HepG2 (cell line): ENCODE data around the gene GRM6. TPM values are rescaled to one million over a fixed set of nuclear protein-coding genes. Genes with fewer than 3 reads are reported as not detected.

Source experiments
- ATAC-seq: fragments of 200-7000 bp; cut with Tn5 transposase; 3 replicates; pipeline ENCODE4 v1.9.1; 2020; ENCODE audit warnings: mild to moderate bottlenecking, moderate library complexity
- BruUV-seq: library from RNA; stranded (reverse); fragments of 400-500 nt; replicated peaks from 2 replicates; lab custom pipeline; 2021; lab: Mats Ljungman, UMichigan
- CTCF ChIA-PET: fragments of 300-600 bp; formaldehyde crosslinking; extraction: SDS; loops from one replicate; lab custom pipeline; 2021; ENCODE audit warnings: low total read pairs, inconsistent platforms, low intra/inter-chr PET ratio; lab: Yijun Ruan, JAX
- POLR2A ChIA-PET: fragments of 350-600 bp; sonication (Branson Sonifier 250); formaldehyde crosslinking; loops from one replicate; lab custom pipeline; 2020; ENCODE audit warnings: antibody characterized with exemption, inconsistent platforms; lab: Yijun Ruan, JAX
- DNase-seq: peaks from one replicate; pipeline ENCODE4 v3.0.0-alpha.2; 2015; ENCODE audit warnings: low spot score
- FAIRE-seq: peaks from 3 replicates; lab custom pipeline; 2011; peaks lifted over from hg19 to GRCh38; lab: Jason Lieb, UNC
- H2AFZ ChIP-seq: one replicate; pipeline ENCODE4 v1.6.1; 2011; ENCODE audit warnings: low read length, inconsistent platforms
- H3K27ac ChIP-seq: fragments of 300-600 bp; 3 replicates; pipeline ENCODE4 v1.8.0; 2011; ENCODE audit warnings: mixed run types, mild to moderate bottlenecking, mixed read lengths, low read length, inconsistent platforms; ENCODE audit not compliant: insufficient read depth; ENCODE audit errors: extremely low read length
- H3K27me3 ChIP-seq, 2 experiments: fragments of 200-600 bp in 1 of 2; 2 replicates in 1 of 2; 3 replicates in 1 of 2; pipeline versions ENCODE4 v1.6.0 to v1.8.0; 2011; ENCODE audit warnings: low read length in 2 of 2, mild to moderate bottlenecking in 2 of 2, moderate library complexity in 2 of 2, inconsistent platforms in 1 of 2; ENCODE audit not compliant: insufficient read depth in 2 of 2, control insufficient read depth in 1 of 2
- H3K36me3 ChIP-seq, 2 experiments: fragments of 200-600 bp in 1 of 2; replicated peaks in 1 of 2; 2 replicates in 1 of 2; 3 replicates in 1 of 2; pipeline versions ENCODE4 v1.5.1 to v1.8.0; 2011; ENCODE audit warnings: low read length in 2 of 2, inconsistent platforms in 1 of 2; ENCODE audit not compliant: insufficient read depth in 2 of 2, control insufficient read depth in 1 of 2
- H3K4me1 ChIP-seq: 2 replicates; pipeline ENCODE4 v1.5.1; 2012; ENCODE audit warnings: low read length, inconsistent platforms; ENCODE audit not compliant: insufficient read depth
- H3K4me2 ChIP-seq: 2 replicates; pipeline ENCODE4 v1.6.0; 2011; ENCODE audit warnings: low read depth, low read length, inconsistent platforms
- H3K4me3 ChIP-seq, 3 experiments: fragments of 200-600 bp in 1 of 3; sonication (generic), shearing (Covaris generic) in 1 of 3; replicated peaks in 1 of 3; 2 replicates each; pipeline ENCODE4 v1.5.1; 2011 to 2016; ENCODE audit warnings: low read length in 3 of 3, inconsistent platforms in 2 of 3, low read depth in 2 of 3, mild to moderate bottlenecking in 2 of 3, control low read depth in 1 of 3, mixed read lengths in 1 of 3; ENCODE audit not compliant: insufficient read depth in 1 of 3
- H3K79me2 ChIP-seq: one replicate; pipeline ENCODE4 v1.6.1; 2011; ENCODE audit warnings: low read length, inconsistent platforms; ENCODE audit not compliant: insufficient read depth
- H3K9ac ChIP-seq: 2 replicates; pipeline ENCODE4 v1.6.0; 2011; ENCODE audit warnings: mild to moderate bottlenecking, low read depth, low read length, inconsistent platforms; ENCODE audit not compliant: insufficient read depth
- H3K9me3 ChIP-seq: 2 replicates; pipeline ENCODE4 v1.5.1; 2012; ENCODE audit warnings: mild to moderate bottlenecking, low read length
- H4K20me1 ChIP-seq: 2 replicates; pipeline ENCODE4 v1.6.0; 2011; ENCODE audit warnings: inconsistent platforms, mild to moderate bottlenecking, low read length, moderate library complexity; ENCODE audit not compliant: insufficient read depth
- ASH2L ChIP-seq: fragments of 300-600, 200-600 bp; sonication (generic); IDR thresholded peaks from 2 replicates; pipeline ENCODE4 v1.7.0; 2017; ENCODE audit warnings: low read depth, mild to moderate bottlenecking, moderate library complexity, mixed read lengths, low read length; ENCODE audit not compliant: insufficient read length
- KAT7 ChIP-seq: IDR thresholded peaks from 2 replicates; pipeline ENCODE4 v1.6.1; 2018; ENCODE audit warnings: borderline replicate concordance, missing compliant biosample characterization
- KMT2A ChIP-seq: sonication (generic); formaldehyde crosslinking; IDR thresholded peaks from 2 replicates; pipeline ENCODE4 v1.4.0; 2020; ENCODE audit warnings: missing genetic modification reagents
- MEIS1 ChIP-seq: sonication (generic); formaldehyde crosslinking; IDR thresholded peaks from 2 replicates; pipeline ENCODE4 v1.9.0; 2021; ENCODE audit warnings: mild to moderate bottlenecking, missing genetic modification reagents, moderate library complexity, borderline replicate concordance
- NPAS2 ChIP-seq: sonication (generic); formaldehyde crosslinking; IDR thresholded peaks from 2 replicates; pipeline ENCODE4 v1.8.0; 2022; ENCODE audit warnings: mild to moderate bottlenecking, missing genetic modification reagents, borderline replicate concordance
- SAFB2 ChIP-seq: sonication (generic); formaldehyde crosslinking; IDR thresholded peaks from 2 replicates; pipeline ENCODE4 v1.5.1; 2020; ENCODE audit warnings: missing genetic modification reagents, low read depth, mild to moderate bottlenecking, borderline replicate concordance
- ZNF431 ChIP-seq: sonication (generic); formaldehyde crosslinking; IDR thresholded peaks from 2 replicates; pipeline ENCODE4 v1.9.0; 2022; ENCODE audit warnings: missing genetic modification reagents, low read depth, mild to moderate bottlenecking, borderline replicate concordance
- ZNF598 ChIP-seq: sonication (generic); formaldehyde crosslinking; IDR thresholded peaks from 2 replicates; pipeline ENCODE4 v1.5.1; 2020; ENCODE audit warnings: mild to moderate bottlenecking, missing genetic modification reagents, borderline replicate concordance
- ZNF660 ChIP-seq: sonication (generic); formaldehyde crosslinking; IDR thresholded peaks from 2 replicates; pipeline ENCODE4 v1.5.1; 2020; ENCODE audit warnings: mild to moderate bottlenecking, low read depth, missing genetic modification reagents, borderline replicate concordance
- ZNF792 ChIP-seq: IDR thresholded peaks from 2 replicates; pipeline ENCODE4 v1.6.1; 2016
- WGBS: methylation state at CpG from one replicate; pipeline ENCODE4 v1.1.6; 2017; ENCODE audit warnings: low lambda C conversion rate; 5-methylcytosine and 5-hydroxymethylcytosine counted together
- in situ Hi-C: cut with HindIII; loops from 2 replicates; pipeline ENCODE4 v1.10.0; 2017; ENCODE audit warnings: low pct_unique_long_range_greater_than_20kb; ENCODE audit not compliant: extremely low pct_ligation_motif_present
- intact Hi-C: fragments of 100-400 bp; cut with micrococcal nuclease; formaldehyde crosslinking; loops from one replicate; pipeline ENCODE4 v1.10.0; 2022; ENCODE audit not compliant: unreplicated experiment
- polyA plus RNA-seq, 8 experiments: library from polyadenylated mRNA; depleted of rRNA in 3 of 8; stranded (reverse) in 7 of 8; unstranded in 1 of 8; fragments of >200 nt; fragmentation: Illumina TruSeq in 4 of 8; extraction: Trizol in 4 of 8; gene quantifications; 2 replicates each; pipeline versions ENCODE4 v1.2.1 to v1.2.3, GENCODE V29; 2011 to 2016; ENCODE audit warnings: low read depth in 4 of 8, missing spikeins in 1 of 8, mixed read lengths in 1 of 8; ENCODE audit not compliant: insufficient read depth in 1 of 8
- total RNA-seq, 5 experiments: library from RNA; depleted of rRNA; stranded (reverse); fragments of >200 nt; fragmentation: Illumina TruSeq; extraction: Trizol; gene quantifications; 2 replicates each; pipeline ENCODE4 v1.2.3, GENCODE V29; 2016; ENCODE audit warnings: low read depth in 1 of 5
- TF ChIP-seq, protein P1 (sequence below): sonication (generic); formaldehyde crosslinking; IDR thresholded peaks from 2 replicates; pipeline ENCODE4 v1.5.0; 2020; ENCODE audit warnings: missing genetic modification reagents, mild to moderate bottlenecking, borderline replicate concordance
- TF ChIP-seq, protein P2 (sequence below): fragments of 450-650 bp; IDR thresholded peaks from 2 replicates; pipeline ENCODE4 v1.6.1; 2017; ENCODE audit warnings: mild to moderate bottlenecking

GRM6 gene
- total and polyA plus RNA-seq, 2 of the 13 experiments (the other 11 are each of a cell fraction or from before 2014, with no cell fraction given): not detected

DNA sequence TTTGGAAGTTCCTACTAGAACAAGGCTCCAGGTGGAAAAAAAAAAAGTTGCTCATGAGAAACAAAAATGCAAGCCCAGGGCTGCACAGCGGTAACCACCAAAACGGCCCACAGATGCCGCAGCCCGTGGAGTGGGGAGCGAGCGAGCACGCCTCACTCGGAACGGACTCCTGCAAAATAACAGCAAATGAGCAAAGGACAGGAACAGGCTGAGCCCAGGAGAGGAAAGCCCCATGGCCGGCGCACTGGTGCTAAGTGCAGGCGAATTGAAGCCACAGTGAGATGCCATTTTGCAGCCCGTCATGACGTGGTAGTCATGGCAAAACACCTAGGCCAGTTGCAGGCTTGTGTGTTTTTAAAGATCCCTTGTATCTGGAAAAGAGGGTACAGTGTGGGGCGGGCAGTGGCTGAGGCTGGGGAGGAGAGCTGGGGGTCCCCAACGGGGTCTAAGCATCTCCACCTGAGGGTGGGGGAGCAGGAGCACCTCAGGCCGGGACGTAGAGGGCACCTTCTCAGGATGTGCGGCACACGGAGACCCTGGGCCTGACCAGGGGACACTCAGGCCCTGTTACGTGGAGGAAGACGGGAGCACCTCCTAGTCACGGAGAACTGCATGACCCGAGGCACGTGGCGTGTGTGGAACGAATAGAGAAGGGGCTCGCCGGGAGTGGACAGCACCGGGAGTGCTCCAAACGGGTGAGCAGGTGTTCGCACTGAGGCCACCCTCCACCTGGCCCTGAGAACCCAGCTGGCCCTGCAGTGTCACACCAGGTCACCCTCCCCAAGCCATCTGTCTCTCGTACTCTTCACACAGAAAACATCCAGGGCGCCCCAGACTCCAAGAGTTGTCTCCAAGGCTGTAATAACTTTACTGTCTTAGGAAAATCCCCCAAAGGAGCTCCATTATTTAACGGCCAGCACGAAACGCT is 10.7 kb downstream of the GRM6 start:
- POLR2A ChIA-PET: no interaction called here
- FAIRE-seq (no peak), DNase-seq (no peak), ATAC-seq (no peak)
- Histone ChIP-seq H3K4me1 (no peaks in the 10 kb centered on the region), H3K27ac (no peak overlapping the region), H3K36me3 (no peaks in the 10 kb centered on the region), H2AFZ (no peak overlapping the region), H3K27me3 (no peaks in the 10 kb centered on the region), H4K20me1 (no peaks in the 10 kb centered on the region), H3K9me3 (peaks cover 65% of the 10 kb centered on the region), H3K79me2 (no peaks in the 10 kb centered on the region), H3K9ac (no peak overlapping the region), H3K4me3 (no peak overlapping the region), H3K4me2 (no peak overlapping the region)
- in situ Hi-C loops (no loop called here), intact Hi-C loops (no loop called here)
- BruUV-seq: no TSS peak
- TF ChIP-seq ZNF792 (CRISPR knock-in tag): no peak
- TF ChIP-seq, protein P1, sequence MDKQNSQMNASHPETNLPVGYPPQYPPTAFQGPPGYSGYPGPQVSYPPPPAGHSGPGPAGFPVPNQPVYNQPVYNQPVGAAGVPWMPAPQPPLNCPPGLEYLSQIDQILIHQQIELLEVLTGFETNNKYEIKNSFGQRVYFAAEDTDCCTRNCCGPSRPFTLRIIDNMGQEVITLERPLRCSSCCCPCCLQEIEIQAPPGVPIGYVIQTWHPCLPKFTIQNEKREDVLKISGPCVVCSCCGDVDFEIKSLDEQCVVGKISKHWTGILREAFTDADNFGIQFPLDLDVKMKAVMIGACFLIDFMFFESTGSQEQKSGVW (CRISPR knock-in tag): no peak
- TF ChIP-seq ASH2L: no peak
- no peak for TF ChIP-seq SAFB2 (CRISPR knock-in tag)
- CTCF ChIA-PET: no interaction called here
- WGBS: 42% methylated on average over 23 of the region's 37 CpGs

DNA sequence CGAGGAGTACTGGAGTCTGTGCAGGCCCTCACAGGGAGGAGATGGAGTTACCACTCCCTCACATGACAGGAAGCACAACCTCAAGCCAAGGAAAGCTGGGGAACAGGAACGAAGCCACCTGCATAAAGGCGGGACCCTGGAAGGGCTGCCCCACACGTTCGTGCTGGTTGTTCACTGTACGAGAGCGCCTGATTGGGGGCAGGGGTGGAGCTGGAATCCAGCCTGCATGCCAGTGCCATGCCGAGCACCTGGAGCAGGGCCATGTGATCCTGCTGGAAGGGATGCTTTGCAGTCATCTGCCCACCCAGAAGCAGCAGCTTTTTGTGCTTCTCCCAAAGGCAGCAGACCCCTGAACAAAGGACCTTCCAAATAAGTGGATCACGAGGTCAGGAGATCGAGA is 11.4 kb downstream of the GRM6 start:
- FAIRE-seq (no peak), DNase-seq (no peak), ATAC-seq (no peak)
- Histone ChIP-seq H3K27ac (no peak overlapping the region), H3K79me2 (no peaks in the 10 kb centered on the region), H3K4me1 (no peaks in the 10 kb centered on the region), H2AFZ (no peak overlapping the region), H3K9ac (no peak overlapping the region), H3K9me3 (peaks cover 67% of the 10 kb centered on the region), H3K36me3 (no peaks in the 10 kb centered on the region), H3K4me3 (no peak overlapping the region), H4K20me1 (no peaks in the 10 kb centered on the region), H3K4me2 (no peak overlapping the region), H3K27me3 (no peaks in the 10 kb centered on the region)
- ChIA-PET CTCF (no interaction called here), POLR2A (no interaction called here)
- intact Hi-C loops: no loop called here
- BruUV-seq: no TSS peak
- 2% methylated on average over 4 of the region's 10 CpGs for WGBS
- in situ Hi-C loops: no loop called here
- TF ChIP-seq ZNF598 (CRISPR knock-in tag): no peak
- TF ChIP-seq KMT2A: no peak
- no peak for TF ChIP-seq KAT7 (CRISPR knock-in tag)
- TF ChIP-seq, protein P2, sequence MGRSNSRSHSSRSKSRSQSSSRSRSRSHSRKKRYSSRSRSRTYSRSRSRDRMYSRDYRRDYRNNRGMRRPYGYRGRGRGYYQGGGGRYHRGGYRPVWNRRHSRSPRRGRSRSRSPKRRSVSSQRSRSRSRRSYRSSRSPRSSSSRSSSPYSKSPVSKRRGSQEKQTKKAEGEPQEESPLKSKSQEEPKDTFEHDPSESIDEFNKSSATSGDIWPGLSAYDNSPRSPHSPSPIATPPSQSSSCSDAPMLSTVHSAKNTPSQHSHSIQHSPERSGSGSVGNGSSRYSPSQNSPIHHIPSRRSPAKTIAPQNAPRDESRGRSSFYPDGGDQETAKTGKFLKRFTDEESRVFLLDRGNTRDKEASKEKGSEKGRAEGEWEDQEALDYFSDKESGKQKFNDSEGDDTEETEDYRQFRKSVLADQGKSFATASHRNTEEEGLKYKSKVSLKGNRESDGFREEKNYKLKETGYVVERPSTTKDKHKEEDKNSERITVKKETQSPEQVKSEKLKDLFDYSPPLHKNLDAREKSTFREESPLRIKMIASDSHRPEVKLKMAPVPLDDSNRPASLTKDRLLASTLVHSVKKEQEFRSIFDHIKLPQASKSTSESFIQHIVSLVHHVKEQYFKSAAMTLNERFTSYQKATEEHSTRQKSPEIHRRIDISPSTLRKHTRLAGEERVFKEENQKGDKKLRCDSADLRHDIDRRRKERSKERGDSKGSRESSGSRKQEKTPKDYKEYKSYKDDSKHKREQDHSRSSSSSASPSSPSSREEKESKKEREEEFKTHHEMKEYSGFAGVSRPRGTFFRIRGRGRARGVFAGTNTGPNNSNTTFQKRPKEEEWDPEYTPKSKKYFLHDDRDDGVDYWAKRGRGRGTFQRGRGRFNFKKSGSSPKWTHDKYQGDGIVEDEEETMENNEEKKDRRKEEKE: no peak
- no peak for TF ChIP-seq ZNF660 (CRISPR knock-in tag)
- TF ChIP-seq ZNF431 (CRISPR knock-in tag): no peak
- TF ChIP-seq MEIS1 (CRISPR knock-in tag): no peak
- no peak for TF ChIP-seq NPAS2
